A549 (cell line): ENCODE data around the gene LRRN4CL. TPM values are rescaled to one million over a fixed set of nuclear protein-coding genes. Genes with fewer than 3 reads are reported as not detected.

ENCODE experiments used
- ATAC-seq, 2 experiments: fragments of 200-7000 bp in 1 of 2; fragments of >200 bp in 1 of 2; cut with Nextera tagmentation in 1 of 2; cut with Tn5 transposase in 1 of 2; 3 replicates each; pipeline versions ENCODE4 v1.8.0 to v1.9.1; 2018 to 2020; ENCODE audit warnings: mild to moderate bottlenecking in 1 of 2, moderate library complexity in 1 of 2
- CTCF ChIA-PET: fragments of 300-600 bp; sonication (Branson Sonifier 250); formaldehyde crosslinking; extraction: SDS; loops from one replicate; lab custom pipeline; 2021; ENCODE audit warnings: antibody characterized with exemption, inconsistent platforms; lab: Yijun Ruan, JAX
- POLR2A ChIA-PET: fragments of 350-600 bp; formaldehyde crosslinking; extraction: SDS; loops from one replicate; lab custom pipeline; 2021; ENCODE audit warnings: antibody characterized with exemption, inconsistent platforms; lab: Yijun Ruan, JAX
- DNase-seq, 2 experiments: peaks; one replicate each; pipeline versions ENCODE4 v3.0.0 to v3.0.0-alpha.2; 2011 to 2016; ENCODE audit warnings: low read depth in 1 of 2, low spot score in 1 of 2
- FAIRE-seq: peaks from 2 replicates; lab custom pipeline; 2011; peaks lifted over from hg19 to GRCh38; lab: Jason Lieb, UNC
- H3K27ac ChIP-seq, 2 experiments: fragments of >200 bp; sonication (Bioruptor Twin); formaldehyde crosslinking; 3 replicates each; pipeline ENCODE4 v1.5.1; 2016 to 2017
- H3K4me1 ChIP-seq: fragments of >200 bp; sonication (Bioruptor Twin); formaldehyde crosslinking; 3 replicates; pipeline ENCODE4 v1.6.1; 2016
- H3K4me2 ChIP-seq: fragments of >200 bp; sonication (Bioruptor Twin); formaldehyde crosslinking; 3 replicates; pipeline ENCODE4 v1.6.1; 2016
- H3K4me3 ChIP-seq: fragments of >200 bp; sonication (Bioruptor Twin); formaldehyde crosslinking; 3 replicates; pipeline ENCODE4 v1.5.1; 2016
- H3K9me3 ChIP-seq: fragments of >200 bp; sonication (Bioruptor Twin); formaldehyde crosslinking; 3 replicates; pipeline ENCODE4 v1.6.1; 2016
- ATOH8 ChIP-seq: fragments of 250-450 bp; sonication (Bioruptor Pico); IDR thresholded peaks from 2 replicates; pipeline ENCODE4 v1.5.0; 2020; ENCODE audit warnings: low read depth, mild to moderate bottlenecking, moderate library complexity
- CEBPB ChIP-seq, 2 experiments: fragments of >200 bp in 1 of 2; sonication (Bioruptor Twin) in 1 of 2; formaldehyde crosslinking in 1 of 2; IDR thresholded peaks; 2 replicates each; pipeline ENCODE4 v1.6.1; 2012 to 2016
- CHD4 ChIP-seq: fragments of 200-600 bp; sonication (generic); IDR thresholded peaks from 2 replicates; pipeline ENCODE4 v1.6.1; 2016; ENCODE audit warnings: antibody characterized with exemption, mild to moderate bottlenecking, borderline replicate concordance
- EHF ChIP-seq: fragments of 250-450 bp; sonication (Bioruptor Pico); IDR thresholded peaks from 2 replicates; pipeline ENCODE4 v1.5.0; 2020; ENCODE audit warnings: mild to moderate bottlenecking
- ESRRA ChIP-seq: fragments of 150-350 bp; IDR thresholded peaks from 2 replicates; pipeline ENCODE4 v1.6.1; 2014; ENCODE audit warnings: mild to moderate bottlenecking, low read length, borderline replicate concordance
- HDAC2 ChIP-seq: fragments of 200-600 bp; sonication (generic); IDR thresholded peaks from 2 replicates; pipeline ENCODE4 v1.6.1; 2016
- HES2 ChIP-seq: fragments of >200 bp; sonication (Bioruptor Twin); formaldehyde crosslinking; IDR thresholded peaks from 2 replicates; pipeline ENCODE4 v1.6.1; 2016
- HEYL ChIP-seq: fragments of 250-450 bp; sonication (Bioruptor Pico); IDR thresholded peaks from 2 replicates; pipeline ENCODE4 v1.8.0; 2021; ENCODE audit warnings: mild to moderate bottlenecking, moderate library complexity
- HMGXB4 ChIP-seq: fragments of 250-450 bp; sonication (Bioruptor Pico); IDR thresholded peaks from 2 replicates; pipeline ENCODE4 v1.5.0; 2021; ENCODE audit warnings: mild to moderate bottlenecking, moderate library complexity, borderline replicate concordance
- HOXB13 ChIP-seq: fragments of 250-450 bp; sonication (Bioruptor Pico); IDR thresholded peaks from 2 replicates; pipeline ENCODE4 v1.5.0; 2020; ENCODE audit warnings: low read depth, mild to moderate bottlenecking, moderate library complexity
- HOXB5 ChIP-seq: fragments of 250-450 bp; sonication (Bioruptor Pico); IDR thresholded peaks from 2 replicates; pipeline ENCODE4 v1.5.0; 2020; ENCODE audit warnings: mild to moderate bottlenecking, moderate library complexity
- JUN ChIP-seq, 2 experiments: fragments of >200 bp; sonication (Bioruptor Twin); formaldehyde crosslinking; IDR thresholded peaks; 2 replicates in 1 of 2; 3 replicates in 1 of 2; pipeline ENCODE4 v1.6.1; 2016 to 2017
- JUNB ChIP-seq: fragments of >200 bp; sonication (Bioruptor Twin); formaldehyde crosslinking; IDR thresholded peaks from 2 replicates; pipeline ENCODE4 v1.6.1; 2016
- KDM5A ChIP-seq: fragments of 200-600 bp; sonication (generic); IDR thresholded peaks from 2 replicates; pipeline ENCODE4 v1.6.1; 2016; ENCODE audit warnings: antibody characterized with exemption, mild to moderate bottlenecking
- MAZ ChIP-seq: fragments of 150-350 bp; IDR thresholded peaks from 2 replicates; pipeline ENCODE4 v1.6.1; 2014; ENCODE audit warnings: antibody characterized with exemption, low read depth, low read length, borderline replicate concordance
- NPAS2 ChIP-seq: fragments of 250-450 bp; sonication (Bioruptor Pico); IDR thresholded peaks from 2 replicates; pipeline ENCODE4 v1.8.0; 2022; ENCODE audit warnings: mild to moderate bottlenecking, moderate library complexity, borderline replicate concordance
- PHF8 ChIP-seq: fragments of 200-600 bp; sonication (generic); IDR thresholded peaks from 2 replicates; pipeline ENCODE4 v1.6.1; 2016; ENCODE audit warnings: low read depth, mild to moderate bottlenecking, antibody characterized with exemption, moderate library complexity, borderline replicate concordance
- POLR2A ChIP-seq: IDR thresholded peaks from 2 replicates; pipeline ENCODE4 v1.6.1; 2012; ENCODE audit warnings: mild to moderate bottlenecking, low read length
- RFX5 ChIP-seq: fragments of 450-650 bp; IDR thresholded peaks from 2 replicates; pipeline ENCODE4 v1.7.1; 2014; ENCODE audit warnings: antibody characterized with exemption, mild to moderate bottlenecking, moderate library complexity
- SREBF2 ChIP-seq: fragments of 450-650 bp; IDR thresholded peaks from 2 replicates; pipeline ENCODE4 v1.6.1; 2014; ENCODE audit warnings: mild to moderate bottlenecking, moderate library complexity
- ZC3H11A ChIP-seq: fragments of 450-650 bp; IDR thresholded peaks from 2 replicates; pipeline ENCODE4 v1.6.1; 2014; ENCODE audit warnings: antibody characterized with exemption, mild to moderate bottlenecking
- WGBS: methylation state at CpG from one replicate; pipeline ENCODE4 v1.1.6; 2017; ENCODE audit errors: missing lambda C conversion rate; 5-methylcytosine and 5-hydroxymethylcytosine counted together
- polyA plus RNA-seq, 4 experiments: library from polyadenylated mRNA; depleted of rRNA in 3 of 4; stranded (reverse); fragments of >200 nt; fragmentation: RNase III in 1 of 4; extraction: RNeasy Plus Mini Kit Qiagen cat#74134 plus additional on column Dnase treatment in 1 of 4; gene quantifications; 2 replicates in 3 of 4; 3 replicates in 1 of 4; pipeline ENCODE4 v1.2.3, GENCODE V29; 2011 to 2017
- TF ChIP-seq, protein P1 (sequence below): fragments of >200 bp; sonication (Bioruptor Twin); formaldehyde crosslinking; IDR thresholded peaks from 3 replicates; pipeline ENCODE4 v1.6.1; 2016

The LRRN4CL gene
- polyA plus RNA-seq, 2 of the 4 experiments (the other 2 are of a cell fraction): 0.03 to 0.04 TPM

DNA sequence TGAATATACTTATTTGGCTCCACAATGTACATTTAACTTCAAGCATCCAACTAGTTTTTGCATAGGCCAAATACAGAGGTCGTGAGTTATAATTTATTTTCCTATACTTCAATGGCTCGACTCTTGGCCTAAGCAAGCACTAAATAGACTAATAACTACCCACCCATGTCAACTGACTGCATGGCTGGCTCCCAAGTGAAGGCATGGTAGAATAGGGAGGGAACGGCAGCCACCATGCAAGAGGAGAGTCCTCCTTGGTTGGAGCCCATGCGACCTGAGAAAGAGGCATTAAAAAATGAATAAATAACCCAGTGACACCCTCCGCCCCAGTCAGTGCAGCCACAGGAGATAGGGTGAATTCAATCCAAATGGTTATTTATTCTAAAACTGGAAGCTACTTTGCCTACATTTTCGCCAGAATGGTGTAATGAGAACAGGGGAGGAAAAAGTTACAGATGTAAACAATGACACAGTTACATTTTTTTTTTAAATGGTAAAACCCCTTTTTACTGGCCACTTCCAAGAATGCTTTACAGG, 23.0 kb upstream of the LRRN4CL start:
- TF ChIP-seq CEBPB (IDR thresholded peaks at IDR 0.05): no peak
- TF ChIP-seq PHF8: no peak
- TF ChIP-seq ATOH8: no peak
- no peak for TF ChIP-seq KDM5A
- TF ChIP-seq RFX5: no peak
- TF ChIP-seq, protein P1, sequence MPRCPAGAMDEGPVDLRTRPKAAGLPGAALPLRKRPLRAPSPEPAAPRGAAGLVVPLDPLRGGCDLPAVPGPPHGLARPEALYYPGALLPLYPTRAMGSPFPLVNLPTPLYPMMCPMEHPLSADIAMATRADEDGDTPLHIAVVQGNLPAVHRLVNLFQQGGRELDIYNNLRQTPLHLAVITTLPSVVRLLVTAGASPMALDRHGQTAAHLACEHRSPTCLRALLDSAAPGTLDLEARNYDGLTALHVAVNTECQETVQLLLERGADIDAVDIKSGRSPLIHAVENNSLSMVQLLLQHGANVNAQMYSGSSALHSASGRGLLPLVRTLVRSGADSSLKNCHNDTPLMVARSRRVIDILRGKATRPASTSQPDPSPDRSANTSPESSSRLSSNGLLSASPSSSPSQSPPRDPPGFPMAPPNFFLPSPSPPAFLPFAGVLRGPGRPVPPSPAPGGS: no peak
- TF ChIP-seq JUNB: no peak
- no peak for TF ChIP-seq HMGXB4 (CRISPR knock-in tag)
- no peak for TF ChIP-seq HDAC2
- no peak for TF ChIP-seq EHF (CRISPR knock-in tag)
- no peak for TF ChIP-seq CHD4
- no peak for TF ChIP-seq HES2
- no peak for TF ChIP-seq SREBF2
- no peak for TF ChIP-seq ESRRA
- no peak for TF ChIP-seq POLR2A
- TF ChIP-seq JUN (IDR thresholded peaks at IDR 0.05): no peak
- FAIRE-seq: no peak
- WGBS: 90% methylated on average over 6 of the region's 6 CpGs
- Histone ChIP-seq H3K4me2 (peak overlapping the region; percentile 67), H3K9me3 (no peaks in the 10 kb centered on the region), H3K4me1 (peaks cover 49% of the 10 kb centered on the region), H3K27ac (peak overlapping the region; percentile 6 to 80; a peak in 3 of 6 replicates), H3K4me3 (no peak overlapping the region)
- no peak for DNase-seq
- CTCF ChIA-PET: interaction anchor here (1.0 to 1.6 kb wide), 3 partner anchors 11 to 74 kb away, joined by 3 to 8 read pairs (median 3); partner anchors contain the start of gene HNRNPUL2
- POLR2A ChIA-PET: interaction anchor here (3.5 to 3.6 kb wide), 2 partner anchors 15 to 41 kb away, joined by 15 to 28 read pairs; partner anchors contain the start of genes HNRNPUL2, TTC9C and ZBTB3
- no peak for ATAC-seq

DNA sequence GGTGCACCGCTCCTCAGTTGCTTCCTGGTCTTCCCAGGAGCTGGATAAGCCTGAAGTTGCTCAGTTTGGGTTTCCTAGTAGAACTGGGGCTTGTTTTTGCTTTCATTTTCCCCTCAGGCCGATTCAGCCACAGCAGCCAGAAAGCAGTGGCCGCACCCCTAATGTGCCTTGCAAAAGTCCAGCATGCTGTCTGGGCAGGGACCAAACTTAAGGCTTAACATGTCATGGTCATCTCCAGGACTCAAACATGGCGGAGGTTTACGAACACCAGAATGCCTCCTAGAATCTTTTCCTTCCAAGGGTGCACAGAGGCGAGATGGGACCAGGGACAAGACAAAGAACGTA, 20.6 kb upstream of the LRRN4CL start:
- peak overlapping the region; percentile 89 for H3K4me2 ChIP-seq
- 86% methylated on average over 7 of the region's 7 CpGs for WGBS
- DNase-seq (no peak), ATAC-seq (0 out of 6 replicates have a peak, but pooled peaks of 1 of the 2 experiments have one; percentile 0), FAIRE-seq (no peak)
- H3K9me3 ChIP-seq: no peaks in the 10 kb centered on the region
- H3K4me3 ChIP-seq: peak overlapping the region; percentile 41
- H3K4me1 ChIP-seq: peaks cover 56% of the 10 kb centered on the region
- TF ChIP-seq NPAS2 (CRISPR knock-in tag) (no peak), MAZ (no peak), HOXB13 (CRISPR knock-in tag) (no peak), HDAC2 (no peak), ZC3H11A (no peak), PHF8 (no peak), HOXB5 (CRISPR knock-in tag) (no peak), HEYL (no peak)
- H3K27ac ChIP-seq: peak overlapping the region; percentile 79 to 91
- POLR2A ChIA-PET: interaction anchor here (1.0 to 6.1 kb wide), 12 partner anchors 8 to 131 kb away, joined by 3 to 64 read pairs (median 5); partner anchors contain the start of genes B3GAT3, C11orf98, CSKMT and HNRNPUL2
- CTCF ChIA-PET: interaction anchor here (1.2 to 5.3 kb wide), 5 partner anchors 15 to 330 kb away, joined by 3 to 37 read pairs (median 9); partner anchors contain the start of gene TMEM179B
